Vagina (tissue), 2 donors: Measurements from ENCODE around the gene ZNF784.
A peak's percentile ranks its signal among the peaks of the same experiment; 100 is the strongest.

ENCODE experiments used
- POLR2A ChIP-seq, 2 donors: fragments of 450-650 bp; IDR thresholded peaks; one replicate each; pipeline ENCODE4 v1.6.1; 2017; ENCODE audit warnings: antibody characterized with exemption in 2 of 2, mild to moderate bottlenecking in 2 of 2, moderate library complexity in 2 of 2
- POLR2AphosphoS5 ChIP-seq, 2 donors: sonication (generic); formaldehyde crosslinking; IDR thresholded peaks; one replicate each; pipeline ENCODE4 v1.9.0; 2017; ENCODE audit warnings: antibody characterized with exemption in 2 of 2, mild to moderate bottlenecking in 2 of 2, low read depth in 1 of 2; ENCODE audit not compliant: insufficient read depth in 1 of 2
- TF ChIP-seq, protein P1 (sequence below), 3 experiments: fragments of 450-650 bp in 2 of 3; fragments of 200-600 bp in 1 of 3; sonication (generic) in 1 of 3; IDR thresholded peaks; one replicate each; pipeline ENCODE4 v1.5.1; 2017 to 2019; ENCODE audit warnings: antibody characterized with exemption in 3 of 3, mild to moderate bottlenecking in 2 of 3, moderate library complexity in 2 of 3

DNA sequence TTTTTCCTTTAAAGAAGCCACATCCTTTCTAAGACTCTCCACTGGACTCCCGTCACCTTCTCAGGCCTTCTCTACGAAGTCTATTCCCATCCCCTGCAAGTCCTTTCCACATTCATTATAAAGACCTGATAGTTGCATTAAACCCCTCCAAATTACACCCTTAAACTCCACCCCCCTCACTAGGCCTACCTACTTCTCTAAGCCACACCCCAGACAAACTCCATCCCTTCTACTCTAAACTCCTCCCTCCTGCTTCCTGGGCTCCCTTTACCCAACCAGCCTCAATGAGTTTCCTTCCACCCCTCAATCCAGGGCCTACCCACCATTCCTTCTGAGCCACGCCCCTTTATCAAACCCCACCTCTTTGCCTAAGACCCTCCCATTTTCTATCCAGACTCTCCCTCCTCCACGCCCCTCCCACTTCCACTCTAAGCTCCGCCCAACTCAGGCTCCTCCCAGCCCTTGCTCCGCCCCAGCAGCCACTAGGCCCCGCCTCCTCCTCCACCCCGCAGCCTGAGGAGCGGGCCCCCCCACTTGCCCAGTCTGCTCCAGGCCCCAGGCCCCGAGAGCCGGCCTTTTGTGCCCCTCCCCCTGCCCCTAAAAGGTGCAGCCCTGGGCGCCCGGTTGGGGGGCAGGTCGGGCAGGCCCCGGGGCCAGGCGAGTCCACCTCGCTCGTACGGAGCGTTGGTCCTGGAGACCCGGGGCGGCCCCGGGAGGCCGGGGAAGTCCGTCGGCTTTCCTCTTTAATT, 25.5 kb downstream of the ZNF784 start:
- TF ChIP-seq POLR2AphosphoS5 (IDR thresholded peaks at IDR 0.05; ENCODE audit: insufficient read depth in 1 of 2, low read depth in 1 of 2) = peak; percentile 7 to 84
- TF ChIP-seq, protein P1, sequence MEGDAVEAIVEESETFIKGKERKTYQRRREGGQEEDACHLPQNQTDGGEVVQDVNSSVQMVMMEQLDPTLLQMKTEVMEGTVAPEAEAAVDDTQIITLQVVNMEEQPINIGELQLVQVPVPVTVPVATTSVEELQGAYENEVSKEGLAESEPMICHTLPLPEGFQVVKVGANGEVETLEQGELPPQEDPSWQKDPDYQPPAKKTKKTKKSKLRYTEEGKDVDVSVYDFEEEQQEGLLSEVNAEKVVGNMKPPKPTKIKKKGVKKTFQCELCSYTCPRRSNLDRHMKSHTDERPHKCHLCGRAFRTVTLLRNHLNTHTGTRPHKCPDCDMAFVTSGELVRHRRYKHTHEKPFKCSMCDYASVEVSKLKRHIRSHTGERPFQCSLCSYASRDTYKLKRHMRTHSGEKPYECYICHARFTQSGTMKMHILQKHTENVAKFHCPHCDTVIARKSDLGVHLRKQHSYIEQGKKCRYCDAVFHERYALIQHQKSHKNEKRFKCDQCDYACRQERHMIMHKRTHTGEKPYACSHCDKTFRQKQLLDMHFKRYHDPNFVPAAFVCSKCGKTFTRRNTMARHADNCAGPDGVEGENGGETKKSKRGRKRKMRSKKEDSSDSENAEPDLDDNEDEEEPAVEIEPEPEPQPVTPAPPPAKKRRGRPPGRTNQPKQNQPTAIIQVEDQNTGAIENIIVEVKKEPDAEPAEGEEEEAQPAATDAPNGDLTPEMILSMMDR (IDR thresholded peaks at IDR 0.05) = no peak
- peak in 1 of 2 donors; percentile 25 for TF ChIP-seq POLR2A (IDR thresholded peaks at IDR 0.05)
